SIG-M5 (cell line): ENCODE results near the gene PHYKPL.
"Not testable (repeated sequence)": the region's sequence is repeated elsewhere in the genome, so short reads cannot be mapped to it uniquely, and the experiment has no call there.

Experiments
- DNase-seq: peaks from one replicate; lab custom pipeline; 2025; lab: John Stamatoyannopoulos, UW

The PHYKPL gene

DNA sequence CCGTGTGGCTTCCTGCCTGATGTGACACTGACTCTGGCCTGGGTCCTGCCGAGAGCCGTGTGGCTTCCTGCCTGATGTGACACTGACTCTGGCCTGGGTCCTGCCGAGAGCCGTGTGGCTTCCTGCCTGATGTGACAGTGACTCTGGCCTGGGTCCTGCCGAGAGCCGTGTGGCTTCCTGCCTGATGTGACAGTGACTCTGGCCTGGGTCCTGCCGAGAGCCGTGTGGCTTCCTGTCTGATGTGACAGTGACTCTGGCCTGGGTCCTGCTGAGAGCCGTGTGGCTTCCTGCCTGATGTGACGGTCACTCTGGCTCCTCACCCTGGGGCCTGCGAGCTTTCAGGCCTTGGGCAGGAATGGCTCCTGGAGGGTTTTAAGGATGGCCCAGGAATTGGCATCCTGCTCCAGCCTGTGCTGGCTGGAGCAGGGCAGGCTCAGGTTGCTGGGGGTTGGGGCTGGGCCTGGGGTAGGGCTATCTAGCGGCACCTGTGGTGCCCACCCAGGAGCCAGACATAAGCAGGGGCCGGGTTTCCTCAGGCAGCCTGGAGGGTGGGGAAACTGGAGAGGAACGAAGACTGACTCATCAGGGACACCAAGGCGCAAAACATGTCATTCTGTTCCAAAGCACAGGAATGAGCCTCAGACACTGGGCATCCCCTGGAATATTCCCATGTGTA lies 7.2 kb upstream of the PHYKPL start:
- DNase-seq: not testable (repeated sequence)

DNA sequence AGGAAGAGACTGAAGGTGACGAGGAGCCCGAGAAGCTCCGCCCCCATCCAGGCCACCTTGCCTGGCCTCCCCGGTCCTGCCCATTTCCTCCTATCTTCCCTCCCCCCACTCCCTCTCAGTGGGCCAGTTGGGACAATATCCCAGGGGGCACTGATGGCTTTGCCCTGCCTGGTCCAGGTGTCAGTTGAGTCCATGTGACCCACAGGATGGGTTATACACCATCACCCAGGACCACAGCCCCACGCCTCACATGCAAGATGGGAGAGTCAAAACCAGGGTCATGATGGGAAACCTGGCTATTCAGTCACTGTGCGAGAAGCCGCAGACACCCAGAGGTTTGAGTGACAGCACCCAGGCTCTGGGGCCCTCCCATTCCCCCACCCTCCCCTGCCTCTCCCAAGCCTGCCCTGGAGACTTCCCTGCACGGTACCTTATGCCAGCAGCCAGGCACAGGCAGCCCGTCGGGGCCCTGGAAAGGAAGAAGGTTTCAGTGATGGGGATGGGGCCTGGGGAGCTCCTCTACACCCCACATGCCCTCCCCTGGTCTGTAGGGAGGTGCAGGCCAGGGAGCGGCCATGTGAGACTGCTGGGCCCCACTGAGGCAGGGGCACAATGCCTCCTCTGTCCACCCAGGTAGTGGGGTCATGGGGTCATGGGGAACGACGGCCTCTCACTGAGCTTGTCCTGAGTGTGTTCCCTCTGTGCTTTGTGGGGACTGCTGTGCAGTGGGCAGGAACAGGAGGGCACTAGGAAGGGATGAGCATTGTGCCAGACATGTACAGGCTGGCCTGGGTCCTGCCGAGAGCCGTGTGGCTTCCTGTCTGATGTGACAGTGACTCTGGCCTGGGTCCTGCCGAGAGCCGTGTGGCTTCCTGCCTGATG lies 6.3 kb upstream of the PHYKPL start:
- DNase-seq: no peak

DNA sequence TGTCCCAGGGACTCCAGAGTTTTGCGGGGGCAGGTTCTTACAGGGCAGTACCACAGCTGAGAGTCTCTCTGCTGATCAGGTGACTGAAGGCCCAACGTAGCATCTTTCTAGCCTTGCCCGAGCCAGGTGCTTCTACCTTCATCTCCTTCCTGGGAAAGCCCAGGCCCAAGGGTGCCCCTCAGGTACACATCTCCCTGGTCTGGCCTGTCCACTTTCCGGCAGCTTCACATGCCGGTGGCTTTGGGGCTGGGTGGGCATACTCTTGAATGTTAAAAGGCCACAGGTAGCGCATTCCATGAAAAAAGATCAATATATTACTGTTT lies 5.7 kb upstream of the PHYKPL start:
- no peak for DNase-seq

DNA sequence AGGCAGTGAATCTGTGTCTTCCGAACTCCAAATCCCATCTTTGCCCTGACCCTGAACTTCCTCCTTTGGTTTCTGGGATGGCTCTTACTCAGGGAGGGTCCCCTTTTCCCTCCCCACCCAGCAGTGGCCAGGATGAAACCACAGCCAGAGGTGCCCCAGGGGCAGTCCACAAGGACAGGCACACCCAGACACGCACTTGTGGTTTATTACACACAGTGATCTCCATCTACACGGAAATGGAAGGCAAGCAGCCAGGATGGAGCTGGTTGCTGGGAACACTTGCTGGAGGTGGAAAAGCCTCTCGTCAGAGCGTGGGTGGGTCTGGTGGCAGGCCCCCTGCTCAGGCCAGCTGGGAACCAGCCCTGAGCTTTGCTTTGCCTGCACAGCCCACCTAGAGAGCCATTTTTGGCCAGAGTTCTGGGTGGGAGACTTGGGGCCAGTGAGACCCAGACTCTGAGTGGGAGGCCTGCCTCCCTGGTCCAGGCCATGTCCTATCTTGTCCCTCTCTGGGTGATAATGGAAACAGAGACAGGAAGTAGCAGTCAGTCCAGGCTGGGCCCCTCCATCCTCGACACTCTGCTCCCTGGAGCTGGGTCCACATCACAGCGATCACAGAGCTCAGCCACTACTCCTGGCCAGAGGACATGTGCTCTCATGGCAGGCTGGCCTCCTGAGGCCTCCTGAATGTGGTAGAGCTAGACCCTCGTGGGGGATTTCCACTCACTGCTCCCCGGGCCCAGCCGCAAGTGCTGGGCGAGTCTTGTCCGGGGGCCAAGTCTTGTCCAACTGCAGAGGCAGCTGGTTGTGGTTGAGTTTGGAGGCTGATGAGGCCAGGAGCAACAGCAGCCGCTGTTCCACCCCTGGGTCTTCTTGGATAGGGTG lies 5.1 kb upstream of the PHYKPL start:
- no peak for DNase-seq

DNA sequence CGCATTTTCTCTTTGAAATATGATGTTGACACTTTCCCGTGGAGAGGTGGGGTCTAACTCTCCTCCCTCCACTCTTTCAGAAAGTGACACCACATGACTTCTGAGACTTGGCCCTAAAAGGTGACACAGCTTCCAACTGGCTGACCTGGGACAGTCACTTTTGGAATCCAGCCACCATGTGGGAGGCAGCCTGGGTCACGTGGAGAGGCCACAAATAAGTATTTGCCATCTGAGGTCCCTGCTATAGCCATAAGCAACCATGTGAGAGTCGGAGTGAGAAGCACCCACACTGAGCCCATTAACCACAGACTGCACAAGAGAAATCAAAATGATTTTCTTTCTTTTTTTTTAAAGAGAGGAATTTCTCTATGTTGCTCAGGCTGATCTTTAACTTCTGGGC lies 4.1 kb upstream of the PHYKPL start:
- no peak for DNase-seq

DNA sequence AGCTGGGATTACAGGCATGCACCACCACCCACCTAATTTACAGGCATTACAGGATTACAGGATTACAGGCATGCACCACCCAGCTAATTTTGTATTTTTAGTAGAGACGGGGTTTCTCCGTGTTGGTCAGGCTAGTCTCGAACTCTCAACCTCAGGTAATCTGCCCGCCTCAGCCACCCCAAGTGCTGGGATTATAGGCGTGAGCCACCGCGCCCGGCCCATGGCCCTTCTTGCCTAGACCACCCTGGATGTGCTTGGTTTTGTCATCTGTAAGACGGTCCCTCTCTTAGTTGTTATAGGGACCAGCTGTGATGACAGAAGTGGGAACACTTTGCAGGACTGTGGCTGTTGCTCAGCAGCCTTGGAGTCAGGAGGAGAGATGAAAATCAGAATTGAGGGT lies 3.5 kb upstream of the PHYKPL start:
- DNase-seq: no peak

DNA sequence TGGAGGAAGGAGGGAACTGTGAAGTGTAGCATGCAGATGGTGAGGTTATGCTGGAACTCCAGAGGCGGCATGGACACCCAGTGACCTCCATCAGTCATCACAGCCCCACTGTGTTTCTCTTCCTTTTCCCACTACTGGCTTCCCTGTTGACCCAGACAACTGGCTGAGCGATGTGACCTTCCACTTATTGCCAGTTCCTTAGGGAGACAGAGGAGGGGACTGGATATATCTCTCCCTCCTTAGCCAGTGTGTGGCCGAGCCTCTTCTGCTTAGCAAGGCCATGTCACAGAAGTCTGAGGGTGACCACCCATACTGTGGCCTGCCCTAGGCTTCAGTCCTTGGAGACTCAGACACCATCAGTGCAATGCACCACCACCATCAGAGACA lies 3.0 kb upstream of the PHYKPL start:
- DNase-seq: no peak

DNA sequence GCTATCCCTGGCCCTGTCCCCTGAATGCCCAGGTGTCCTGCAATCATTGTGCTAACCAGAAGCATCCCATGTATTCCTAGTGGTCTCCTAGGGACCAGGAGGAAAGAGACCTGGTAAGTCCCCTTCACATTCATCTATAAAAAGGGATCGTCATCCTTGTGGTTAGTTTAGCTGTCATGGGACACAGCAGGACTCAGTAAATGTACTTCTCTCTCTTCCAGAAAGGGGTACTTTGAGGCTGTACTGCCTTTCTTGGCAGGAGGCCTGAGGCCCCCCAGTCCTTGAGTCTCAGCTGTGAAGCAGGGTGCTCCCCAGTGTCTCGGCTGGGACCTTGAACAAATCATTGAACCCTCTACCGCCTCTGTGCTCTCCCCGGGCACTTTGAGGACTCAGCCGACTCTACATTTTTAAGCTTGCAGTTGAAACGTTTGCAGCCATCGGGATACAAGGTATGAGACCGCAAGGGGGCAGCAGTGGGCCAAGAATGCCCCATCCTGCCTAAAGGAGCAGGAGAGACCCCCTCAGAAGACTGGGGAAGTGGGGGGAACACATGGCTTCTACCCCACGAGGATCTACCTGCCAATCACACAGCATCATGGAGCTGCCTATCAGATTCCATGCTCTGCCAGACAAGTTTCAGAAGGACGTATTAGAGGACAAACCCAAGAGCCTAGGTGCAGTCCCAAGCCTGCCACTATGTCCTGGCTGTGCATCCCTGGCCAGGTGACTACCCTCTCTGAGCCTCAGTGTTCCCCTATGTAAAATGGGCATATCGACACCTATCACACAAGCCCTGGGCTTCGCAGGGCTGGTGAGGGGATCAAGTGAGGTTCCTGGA lies 2.4 kb upstream of the PHYKPL start:
- DNase-seq: no peak

DNA sequence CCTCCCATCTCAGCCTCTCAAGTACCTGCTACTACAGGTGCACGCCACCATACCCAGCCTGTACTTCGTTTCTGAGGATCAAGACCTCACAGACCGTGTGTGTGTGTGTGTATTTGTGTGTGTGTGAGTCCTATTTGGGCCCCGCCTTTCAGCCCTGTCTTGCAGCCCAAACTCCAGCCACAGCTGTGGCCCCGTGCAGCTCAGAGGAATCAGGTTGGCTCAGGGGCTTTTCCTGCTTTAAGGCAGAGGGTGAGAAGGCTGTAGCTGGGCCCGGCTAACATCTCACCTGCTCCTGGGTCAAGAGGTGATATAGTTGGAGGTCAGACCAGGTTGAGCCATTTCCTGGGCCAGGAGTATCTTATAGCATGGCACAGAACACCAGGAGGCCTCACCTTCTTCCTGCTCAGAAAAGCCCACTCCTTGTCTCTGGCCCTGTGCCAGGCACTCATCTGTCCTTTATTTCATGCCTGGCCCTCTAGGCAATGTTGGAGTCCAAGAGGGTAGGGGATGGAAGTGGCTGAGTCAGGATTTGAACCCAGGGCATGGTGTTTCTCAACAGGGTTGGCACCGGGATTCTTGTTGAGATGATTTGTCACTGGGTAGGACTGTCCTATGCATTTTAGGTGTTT lies 1.6 kb upstream of the PHYKPL start:
- no peak for DNase-seq

DNA sequence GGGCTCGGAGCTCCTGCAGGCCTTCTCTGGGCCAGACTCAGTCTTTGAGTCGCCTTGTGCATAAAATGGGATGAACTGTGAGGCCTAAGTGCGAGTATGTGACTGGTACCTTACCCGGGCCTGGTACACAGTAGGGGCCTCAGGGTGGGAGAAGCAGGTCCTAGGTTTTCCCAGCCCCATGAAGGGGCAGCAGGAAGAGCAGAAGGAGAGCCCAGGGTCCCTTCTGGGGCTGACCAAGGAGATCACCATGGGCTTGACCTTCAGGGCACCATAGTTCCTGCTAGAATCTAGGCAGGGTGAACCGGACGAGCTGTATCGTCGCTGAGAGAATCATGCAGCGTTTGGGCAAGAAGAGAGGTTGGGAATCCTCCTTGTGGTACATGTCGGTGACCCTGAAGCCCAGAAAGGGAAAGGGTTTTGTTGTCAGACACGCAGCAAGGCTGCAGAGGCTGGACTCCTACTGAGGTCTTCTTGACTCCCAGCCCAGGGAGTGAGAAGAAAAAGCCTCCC lies 373 bp upstream of the PHYKPL start:
- DNase-seq: no peak

DNA sequence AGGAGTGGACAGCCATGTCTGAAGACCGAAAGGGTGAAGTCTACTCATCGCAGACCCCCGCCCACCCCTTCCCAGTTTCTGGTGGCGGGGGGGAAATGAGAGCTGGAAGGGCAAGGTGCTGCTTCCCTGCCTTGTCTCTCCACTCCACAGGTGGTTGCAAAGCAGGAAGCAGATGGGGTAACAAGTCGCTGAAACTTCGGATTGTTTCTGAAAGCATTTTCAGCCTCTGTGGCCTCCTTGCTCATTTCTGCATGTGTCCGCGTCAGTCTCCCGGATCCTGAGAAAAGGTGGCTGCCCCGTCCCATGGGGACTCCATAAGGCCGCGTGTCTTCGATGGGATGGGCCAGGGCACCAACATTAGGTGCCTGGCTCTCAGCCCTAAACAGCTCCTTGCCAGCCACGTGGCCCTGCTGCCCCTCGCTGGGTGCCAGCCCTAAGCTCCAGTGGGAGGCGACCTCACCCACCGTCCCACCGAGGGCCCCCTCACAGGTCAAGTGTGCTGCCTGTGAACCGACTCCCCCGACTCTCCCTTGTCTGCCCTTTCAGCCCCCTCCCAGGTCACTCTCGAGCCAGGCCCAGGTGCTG lies 971 bp downstream of the PHYKPL start:
- DNase-seq: no peak

DNA sequence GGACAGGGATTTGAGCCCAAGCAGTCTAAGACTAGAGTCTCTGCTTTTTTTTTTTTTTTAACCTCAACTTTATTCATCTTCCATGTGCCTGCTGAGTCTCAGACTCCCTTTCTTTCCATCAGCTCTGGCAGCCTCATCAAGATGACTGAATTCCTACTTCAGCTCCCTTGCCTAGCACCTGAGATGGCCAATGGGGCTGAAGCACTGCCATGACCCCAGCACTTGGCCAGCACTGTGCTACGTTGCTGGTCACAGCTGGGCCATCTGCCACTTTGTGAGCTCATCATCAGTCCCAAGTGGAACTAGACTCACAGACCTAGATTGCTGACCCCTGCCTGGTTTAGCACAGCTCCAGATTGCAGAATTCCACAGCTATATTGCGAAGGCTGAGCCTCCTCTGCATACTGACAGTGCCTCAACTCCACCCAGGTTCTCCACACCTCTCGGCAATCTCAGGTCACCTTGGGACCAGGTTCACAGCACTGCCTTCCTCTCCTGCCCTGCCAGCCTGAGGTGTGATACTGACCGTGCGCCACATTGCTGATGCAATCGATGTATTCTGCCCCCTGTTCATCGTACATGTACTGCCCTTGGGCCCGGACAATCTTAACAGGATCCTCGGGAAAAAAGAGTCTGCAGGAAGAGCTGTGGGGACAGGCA lies 1.6 kb downstream of the PHYKPL start:
- no peak for DNase-seq

DNA sequence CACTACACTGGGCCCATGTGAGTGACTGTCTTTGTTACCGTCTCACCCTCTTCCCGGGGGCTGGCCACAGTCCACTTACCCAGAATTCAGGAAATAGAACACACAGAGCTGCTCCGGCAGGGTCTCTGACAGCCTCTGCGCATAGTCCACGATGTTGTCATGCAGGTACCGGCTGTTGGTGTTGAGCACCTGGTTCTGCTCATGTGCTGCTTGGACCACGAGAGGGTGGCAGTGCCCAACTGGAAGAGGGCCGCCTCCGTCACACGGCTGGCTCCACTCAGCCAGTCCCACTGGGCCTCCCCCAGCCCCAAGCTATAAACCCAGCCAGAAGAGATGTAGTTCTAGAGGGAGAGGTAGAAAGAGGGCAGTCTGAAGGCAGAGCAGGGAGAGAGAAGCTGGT lies 2.7 kb downstream of the PHYKPL start:
- no peak for DNase-seq

DNA sequence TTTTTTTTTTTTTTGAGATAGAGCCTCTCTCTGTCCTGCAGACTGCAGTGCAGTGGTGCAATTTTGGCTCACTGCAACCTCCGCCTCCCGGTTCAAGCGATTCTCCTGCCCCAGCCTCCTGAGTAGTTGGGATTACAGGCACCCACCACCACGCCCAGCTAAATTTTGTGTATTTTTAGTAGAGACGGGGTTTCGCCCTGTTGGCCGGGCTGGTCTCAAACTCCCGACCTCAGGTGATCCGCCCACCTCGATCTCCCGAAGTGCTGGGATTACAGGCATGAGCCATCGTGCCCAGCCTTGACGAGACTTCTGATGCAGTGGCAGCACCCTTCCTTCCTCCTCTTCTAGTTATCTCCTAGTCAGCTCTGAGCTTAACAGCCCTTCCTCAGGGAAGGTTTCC lies 3.5 kb downstream of the PHYKPL start:
- DNase-seq: not testable (repeated sequence)

DNA sequence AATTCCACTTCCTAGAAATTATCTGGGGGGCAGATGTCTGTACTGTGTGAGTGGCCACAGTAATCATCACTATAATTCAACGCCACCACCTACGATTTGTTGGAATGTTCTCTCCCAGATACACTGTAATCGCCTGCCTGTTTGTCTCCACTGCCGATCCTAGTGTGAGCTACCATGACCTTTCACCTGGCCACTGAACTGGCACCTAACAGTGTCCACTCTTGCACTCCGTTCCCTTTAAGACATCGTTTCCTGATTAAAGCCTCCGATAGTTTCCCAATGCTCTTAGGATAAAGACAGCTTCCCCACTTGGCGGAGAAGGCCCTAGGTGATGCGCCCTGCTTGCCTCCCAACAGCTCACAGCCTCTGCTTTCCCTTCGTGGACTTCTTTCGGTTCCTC lies 4.0 kb downstream of the PHYKPL start:
- no peak for DNase-seq

DNA sequence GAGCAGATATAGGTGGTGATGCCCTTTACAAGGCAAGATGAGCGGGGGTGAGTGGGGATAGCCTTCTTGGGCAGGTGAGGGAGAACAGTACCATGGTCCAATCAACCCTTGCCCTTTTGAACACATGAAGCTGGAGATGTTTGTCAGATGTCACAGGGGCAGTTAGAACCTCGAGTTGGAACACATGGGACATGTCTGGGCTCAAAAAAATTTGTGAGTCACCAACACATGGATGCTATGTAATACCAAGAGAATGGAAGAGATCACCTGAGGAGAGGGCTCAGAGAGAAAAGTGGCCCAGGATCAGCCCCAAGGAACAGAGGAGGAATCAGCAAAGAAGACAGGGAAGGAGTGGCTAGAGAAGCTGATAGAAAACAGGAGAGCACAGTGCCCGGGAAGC lies 4.7 kb downstream of the PHYKPL start:
- DNase-seq: no peak

DNA sequence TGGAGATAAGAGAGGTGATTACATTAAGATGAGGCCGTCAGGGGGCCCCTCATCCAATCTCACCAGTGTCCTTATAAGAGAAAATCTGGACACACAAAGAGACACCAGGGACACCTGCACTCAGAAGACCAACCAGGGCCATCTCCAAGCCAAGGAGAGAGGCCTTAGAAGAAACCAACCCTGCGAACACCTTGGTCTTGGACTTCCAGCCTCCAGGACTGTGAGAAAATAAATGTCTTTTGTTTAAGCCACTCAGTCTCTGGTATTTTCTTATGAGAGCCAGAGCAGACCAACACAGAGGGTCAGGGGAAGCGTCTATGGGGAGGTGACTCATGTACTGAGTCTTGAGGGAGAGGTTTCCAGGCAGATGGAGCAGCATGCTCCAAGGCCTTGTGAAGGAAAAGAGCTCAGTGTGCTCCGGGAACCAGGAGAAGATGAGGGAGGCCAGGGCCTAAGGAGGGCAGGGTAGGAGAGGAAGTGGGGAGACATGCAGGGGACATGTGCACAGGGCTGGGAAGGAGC lies 5.4 kb downstream of the PHYKPL start:
- DNase-seq: no peak

DNA sequence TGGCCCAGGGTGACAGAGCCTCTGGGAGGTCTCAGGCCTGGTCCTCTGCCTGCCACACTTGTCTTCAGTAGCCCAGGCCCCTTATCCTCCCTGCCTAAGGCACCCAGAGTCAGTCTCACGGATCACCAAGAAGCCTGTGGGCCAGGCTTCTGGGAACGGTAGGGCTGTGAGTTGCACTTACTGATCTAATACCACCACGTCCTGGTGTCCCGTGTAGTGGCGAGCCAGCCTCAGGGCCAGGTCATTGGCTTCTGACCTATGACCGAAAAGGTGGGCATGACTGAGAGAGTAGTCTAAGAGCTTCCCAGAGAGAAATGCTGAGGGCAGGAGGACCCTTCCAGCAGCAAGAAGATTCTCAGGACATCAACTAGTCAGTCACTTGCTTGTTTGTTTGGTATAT lies 7.4 kb downstream of the PHYKPL start:
- DNase-seq: no peak

DNA sequence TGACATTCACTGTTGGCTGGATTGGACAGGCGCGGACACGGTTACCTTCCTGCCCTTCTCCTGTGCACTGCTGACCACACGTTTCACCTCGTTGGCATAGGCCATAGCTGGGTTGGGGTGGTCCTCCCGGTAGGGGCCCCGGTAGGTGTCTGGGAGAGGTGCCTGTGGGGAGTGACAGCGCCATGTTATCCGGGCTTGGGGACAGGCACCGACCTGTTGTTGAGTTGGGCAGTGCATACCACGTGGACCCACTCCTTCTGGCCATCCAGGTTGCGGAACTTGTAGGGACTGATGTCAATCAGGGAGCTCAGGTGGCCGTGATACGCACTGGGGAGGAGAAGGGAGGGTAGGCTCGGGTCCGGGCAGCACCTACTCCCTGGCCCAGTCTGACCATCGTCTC lies 8.2 kb downstream of the PHYKPL start:
- DNase-seq: no peak

DNA sequence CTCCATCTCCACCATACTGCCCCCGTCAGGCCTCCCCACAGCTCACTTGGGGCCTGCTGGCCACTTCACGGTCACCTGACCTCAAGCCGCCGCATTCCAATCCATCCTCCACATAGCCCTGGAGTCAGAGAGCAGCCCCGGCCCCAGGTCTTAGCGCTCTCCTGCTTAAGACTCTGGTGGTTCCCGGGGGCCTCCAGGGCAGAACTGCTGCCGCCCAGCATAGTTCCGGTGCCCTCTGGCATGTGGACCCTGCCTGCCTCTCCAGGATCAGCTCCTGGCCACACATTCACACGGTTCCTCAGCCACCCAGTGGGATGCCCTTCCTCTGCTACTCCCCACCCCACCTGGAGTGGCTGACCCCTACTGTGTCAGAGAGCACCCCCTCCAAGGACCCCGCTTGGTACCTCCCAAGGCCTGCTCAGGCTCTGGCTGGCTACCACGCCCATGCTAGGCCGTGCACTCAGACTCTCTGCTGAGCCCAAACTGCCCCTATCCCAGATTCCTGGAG lies 8.7 kb downstream of the PHYKPL start:
- DNase-seq: no peak
